Sigmoid colon (tissue), 7 donors: ENCODE data around the gene NNT. TPM values are rescaled to one million over a fixed set of nuclear protein-coding genes. Genes with fewer than 3 reads are reported as not detected.

Experiments used
- DNase-seq: peaks from one replicate; pipeline ENCODE4 v3.0.0-alpha.2; 2019
- H3K27ac ChIP-seq, 4 donors: fragments of 200-600 bp; sonication (generic); one replicate each; pipeline ENCODE4 v1.5.1; 2016 to 2019; ENCODE audit warnings: mild to moderate bottlenecking in 1 of 4
- H3K27me3 ChIP-seq, 3 donors: fragments of 200-600 bp; sonication (generic); one replicate each; pipeline ENCODE4 v1.5.1; 2019; ENCODE audit warnings: mild to moderate bottlenecking in 1 of 3
- H3K36me3 ChIP-seq, 4 donors: fragments of 200-600 bp; sonication (generic); one replicate each; pipeline ENCODE4 v1.5.1; 2016 to 2019
- H3K4me1 ChIP-seq, 4 donors: fragments of 200-600 bp; sonication (generic); one replicate each; pipeline ENCODE4 v1.5.1; 2017 to 2019
- H3K4me3 ChIP-seq, 4 donors: fragments of 200-600 bp; sonication (generic); one replicate each; pipeline ENCODE4 v1.5.1; 2017 to 2019; ENCODE audit warnings: mild to moderate bottlenecking in 2 of 4, moderate library complexity in 1 of 4
- H3K9me3 ChIP-seq, 4 donors: fragments of 200-600 bp in 3 of 4; sonication (generic) in 3 of 4; one replicate each; pipeline versions ENCODE4 v1.5.1 to v1.6.1; 2013 to 2019
- CTCF ChIP-seq, 4 experiments: fragments of 450-650 bp in 3 of 4; fragments of 200-600 bp in 1 of 4; IDR thresholded peaks; one replicate each; pipeline ENCODE4 v1.5.1; 2016 to 2019; ENCODE audit warnings: antibody characterized with exemption in 4 of 4, mild to moderate bottlenecking in 3 of 4, moderate library complexity in 2 of 4
- EP300 ChIP-seq, 4 donors: sonication (generic); formaldehyde crosslinking; IDR thresholded peaks; one replicate each; pipeline ENCODE4 v1.6.1; 2017; ENCODE audit warnings: antibody characterized with exemption in 4 of 4
- POLR2A ChIP-seq, 2 donors: fragments of 450-650 bp; IDR thresholded peaks; one replicate each; pipeline ENCODE4 v1.6.1; 2016; ENCODE audit warnings: antibody characterized with exemption in 2 of 2, mild to moderate bottlenecking in 2 of 2, moderate library complexity in 2 of 2
- POLR2AphosphoS5 ChIP-seq, 4 donors: sonication (generic); formaldehyde crosslinking; IDR thresholded peaks; one replicate each; pipeline ENCODE4 v1.6.1; 2017; ENCODE audit warnings: antibody characterized with exemption in 4 of 4
- WGBS, 2 donors: extraction: QIAGEN DNeasy Blood & Tissue Kit; methylation state at CpG; one replicate each; pipeline ENCODE4 v1.1.7; 2013; 5-methylcytosine and 5-hydroxymethylcytosine counted together
- intact Hi-C: fragments of 100-400 bp; cut with DNase I; formaldehyde crosslinking; loops from one replicate; pipeline ENCODE4 v1.15.1; 2023
- polyA plus RNA-seq, 3 donors: library from polyadenylated mRNA; stranded (reverse); fragments of 200-250 nt; gene quantifications; one replicate each; pipeline ENCODE4 v1.2.3, GENCODE V29; 2013
- total RNA-seq, 4 donors: library from RNA; depleted of rRNA; stranded (reverse); fragments of >200 nt; gene quantifications; one replicate each; pipeline ENCODE4 v1.1.0, GENCODE V29; 2016
- donor health status: healthy with polysubstance abuse.
- donor health status: Bipolar disorder and iron deficiency.
- donor health status: healthy.

NNT gene
- total and polyA plus RNA-seq, 7 donors: 15.7 to 80.3 (median 48.5) TPM

- no peak overlapping the region for H3K4me3 ChIP-seq
- H3K36me3 ChIP-seq: peaks cover 0 to 49% (median 0%) of the 10 kb centered on the region in 4 donors
- TF ChIP-seq EP300 (IDR thresholded peaks at IDR 0.05) (no peak), POLR2AphosphoS5 (IDR thresholded peaks at IDR 0.05) (no peak), CTCF (IDR thresholded peaks at IDR 0.05) (no peak), POLR2A (IDR thresholded peaks at IDR 0.05) (no peak)
- H3K4me1 ChIP-seq: peaks cover 0 to 18% (median 5%) of the 10 kb centered on the region in 4 donors
- no peaks in the 10 kb centered on the region for H3K9me3 ChIP-seq
- H3K27ac ChIP-seq: no peak overlapping the region
- no peak for DNase-seq
- intact Hi-C loops: no loop called here
- 90 to 93% methylated on average over 3 of the region's 3 CpGs for WGBS, 2 donors
- no peaks in the 10 kb centered on the region for H3K27me3 ChIP-seq
Measured at GRCh38 chr5:43679214-43679613, 76.2 kb downstream of the NNT start.

GRCh38 chr5:43680286-43680685 lies 77.3 kb downstream of the NNT start:
- TF ChIP-seq CTCF (IDR thresholded peaks at IDR 0.05) (no peak), POLR2A (IDR thresholded peaks at IDR 0.05) (no peak), POLR2AphosphoS5 (IDR thresholded peaks at IDR 0.05) (no peak)
- WGBS, 2 donors: 85 to 87% methylated on average over 4 of the region's 4 CpGs
- no peaks in the 10 kb centered on the region for H3K9me3 ChIP-seq
- H3K36me3 ChIP-seq: peaks cover 0 to 47% (median 0%) of the 10 kb centered on the region in 4 donors
- no peaks in the 10 kb centered on the region for H3K27me3 ChIP-seq
- intact Hi-C loops: no loop called here
- H3K27ac ChIP-seq: no peak overlapping the region
- no peak overlapping the region for H3K4me3 ChIP-seq
- peaks cover 0 to 24% (median 12%) of the 10 kb centered on the region in 4 donors for H3K4me1 ChIP-seq
- DNase-seq: no peak

- no peak for DNase-seq
- 86 to 92% methylated on average over 4 of the region's 4 CpGs for WGBS, 2 donors
- Histone ChIP-seq H3K27me3 (no peaks in the 10 kb centered on the region), H3K4me3 (no peak overlapping the region), H3K9me3 (no peaks in the 10 kb centered on the region), H3K27ac (peak overlapping the region; percentile 37 to 64 (median 60)), H3K4me1 (peaks cover 0 to 43% (median 24%) of the 10 kb centered on the region in 4 donors), H3K36me3 (peaks cover 0 to 12% (median 0%) of the 10 kb centered on the region in 4 donors)
- TF ChIP-seq EP300 (IDR thresholded peaks at IDR 0.05): no peak
- TF ChIP-seq CTCF (IDR thresholded peaks at IDR 0.05): no peak
- peak in 3 of 4 donors; percentile 40 to 53 (median 42) for TF ChIP-seq POLR2AphosphoS5 (IDR thresholded peaks at IDR 0.05)
- no peak for TF ChIP-seq POLR2A (IDR thresholded peaks at IDR 0.05)
- intact Hi-C loops: no loop called here
Measured at GRCh38 chr5:43683884-43684471, 81.0 kb downstream of the NNT start.

- DNase-seq: no peak
- H3K36me3 ChIP-seq: peaks cover 0 to 4% (median 0%) of the 10 kb centered on the region in 4 donors
- peaks cover 0 to 43% (median 24%) of the 10 kb centered on the region in 4 donors for H3K4me1 ChIP-seq
- no peaks in the 10 kb centered on the region for H3K27me3 ChIP-seq
- H3K4me3 ChIP-seq: no peak overlapping the region
- no peak for TF ChIP-seq EP300 (IDR thresholded peaks at IDR 0.05)
- TF ChIP-seq POLR2AphosphoS5 (IDR thresholded peaks at IDR 0.05): no peak
- no peak for TF ChIP-seq POLR2A (IDR thresholded peaks at IDR 0.05)
- no peak for TF ChIP-seq CTCF (IDR thresholded peaks at IDR 0.05)
- no peaks in the 10 kb centered on the region for H3K9me3 ChIP-seq
- intact Hi-C loops: no loop called here
- H3K27ac ChIP-seq: peak overlapping the region in 3 of 4 donors; percentile 56 to 64 (median 63)
Measured at GRCh38 chr5:43685252-43685950, 82.4 kb downstream of the NNT start.
